ENCODE results near the gene MMRN2.

DNA sequence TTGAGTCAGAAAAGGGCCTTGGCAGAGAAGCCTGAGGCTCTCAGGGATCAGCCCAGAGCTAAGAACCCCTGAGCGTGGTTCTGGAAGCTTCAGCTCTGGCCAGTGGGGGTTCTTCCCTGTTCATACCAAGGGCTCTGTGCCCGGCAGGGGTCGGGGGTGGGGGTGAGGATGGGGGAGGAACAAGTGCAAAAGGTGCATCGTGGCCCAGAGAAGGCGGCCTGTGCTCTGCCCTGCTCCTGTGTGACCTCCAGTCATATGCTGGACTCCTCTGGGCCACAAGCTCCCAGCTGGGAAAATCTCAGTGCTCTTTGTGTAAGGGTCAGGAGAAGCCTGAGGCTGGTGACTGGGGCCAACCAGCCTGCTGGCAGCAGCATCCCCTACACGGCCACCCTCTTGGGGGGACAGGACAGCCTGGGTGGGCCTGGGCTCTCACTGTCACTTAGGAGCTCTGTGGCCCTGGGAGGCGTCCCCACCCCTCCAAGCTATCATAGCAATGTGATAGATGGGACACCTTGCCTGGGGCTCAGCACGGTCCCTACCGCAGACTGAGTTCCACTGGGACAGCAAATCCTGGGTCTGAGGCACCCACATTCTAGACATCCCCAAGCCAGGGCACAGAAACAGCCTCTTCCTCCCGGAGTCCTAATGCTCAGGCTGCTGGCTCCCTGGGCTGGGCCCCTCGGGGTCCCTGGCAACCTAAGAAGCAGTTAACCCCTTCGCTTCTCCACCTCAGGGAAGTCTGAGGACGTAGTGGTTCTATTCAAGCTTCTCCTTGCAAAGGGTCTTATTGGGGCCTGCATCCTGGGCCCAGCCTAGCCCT, 2.5 kb downstream of the MMRN2 start:
- no peak for TF ChIP-seq POLR2A (IDR thresholded peaks at IDR 0.05)
- TF ChIP-seq, protein P1, sequence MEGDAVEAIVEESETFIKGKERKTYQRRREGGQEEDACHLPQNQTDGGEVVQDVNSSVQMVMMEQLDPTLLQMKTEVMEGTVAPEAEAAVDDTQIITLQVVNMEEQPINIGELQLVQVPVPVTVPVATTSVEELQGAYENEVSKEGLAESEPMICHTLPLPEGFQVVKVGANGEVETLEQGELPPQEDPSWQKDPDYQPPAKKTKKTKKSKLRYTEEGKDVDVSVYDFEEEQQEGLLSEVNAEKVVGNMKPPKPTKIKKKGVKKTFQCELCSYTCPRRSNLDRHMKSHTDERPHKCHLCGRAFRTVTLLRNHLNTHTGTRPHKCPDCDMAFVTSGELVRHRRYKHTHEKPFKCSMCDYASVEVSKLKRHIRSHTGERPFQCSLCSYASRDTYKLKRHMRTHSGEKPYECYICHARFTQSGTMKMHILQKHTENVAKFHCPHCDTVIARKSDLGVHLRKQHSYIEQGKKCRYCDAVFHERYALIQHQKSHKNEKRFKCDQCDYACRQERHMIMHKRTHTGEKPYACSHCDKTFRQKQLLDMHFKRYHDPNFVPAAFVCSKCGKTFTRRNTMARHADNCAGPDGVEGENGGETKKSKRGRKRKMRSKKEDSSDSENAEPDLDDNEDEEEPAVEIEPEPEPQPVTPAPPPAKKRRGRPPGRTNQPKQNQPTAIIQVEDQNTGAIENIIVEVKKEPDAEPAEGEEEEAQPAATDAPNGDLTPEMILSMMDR (IDR thresholded peaks at IDR 0.05) = no peak
- no peak for TF ChIP-seq POLR2AphosphoS5 (IDR thresholded peaks at IDR 0.05)

Measured in breast epithelium (tissue), 3 donors.